ENCODE data around the gene LPCAT2.

Gene LPCAT2

DNA sequence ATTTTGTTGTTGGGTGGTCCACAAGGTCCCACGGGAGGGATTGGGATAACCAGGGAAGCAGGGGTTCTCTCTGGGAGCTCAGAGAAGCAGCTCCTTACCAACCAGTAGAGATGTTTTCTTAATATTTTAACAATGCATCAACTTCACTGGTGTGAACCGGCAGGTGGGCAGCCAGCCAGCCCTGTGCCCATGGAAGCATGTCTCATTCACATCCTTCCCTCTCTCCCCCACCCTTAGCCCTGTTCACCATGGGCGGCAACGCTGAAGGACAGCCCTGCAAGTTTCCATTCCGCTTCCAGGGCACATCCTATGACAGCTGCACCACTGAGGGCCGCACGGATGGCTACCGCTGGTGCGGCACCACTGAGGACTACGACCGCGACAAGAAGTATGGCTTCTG, 20.6 kb upstream of the LPCAT2 start:
- TF ChIP-seq TOX (CRISPR knock-in tag; IDR thresholded peaks at IDR 0.05; ENCODE audit: borderline replicate concordance) = no peak
- TF ChIP-seq BACH2 (CRISPR knock-in tag; IDR thresholded peaks at IDR 0.05; ENCODE audit: borderline replicate concordance) = no peak
- no peak for TF ChIP-seq ZFP30 (CRISPR knock-in tag; IDR thresholded peaks at IDR 0.05)
- no peak for TF ChIP-seq ZFP3 (CRISPR knock-in tag; IDR thresholded peaks at IDR 0.05)
- no peak for TF ChIP-seq ESRRG (CRISPR knock-in tag; IDR thresholded peaks at IDR 0.05)
- no peak for TF ChIP-seq RARB (CRISPR knock-in tag; IDR thresholded peaks at IDR 0.05)
- no peak for TF ChIP-seq SNAI2 (CRISPR knock-in tag; IDR thresholded peaks at IDR 0.05)
- TF ChIP-seq, protein P1, sequence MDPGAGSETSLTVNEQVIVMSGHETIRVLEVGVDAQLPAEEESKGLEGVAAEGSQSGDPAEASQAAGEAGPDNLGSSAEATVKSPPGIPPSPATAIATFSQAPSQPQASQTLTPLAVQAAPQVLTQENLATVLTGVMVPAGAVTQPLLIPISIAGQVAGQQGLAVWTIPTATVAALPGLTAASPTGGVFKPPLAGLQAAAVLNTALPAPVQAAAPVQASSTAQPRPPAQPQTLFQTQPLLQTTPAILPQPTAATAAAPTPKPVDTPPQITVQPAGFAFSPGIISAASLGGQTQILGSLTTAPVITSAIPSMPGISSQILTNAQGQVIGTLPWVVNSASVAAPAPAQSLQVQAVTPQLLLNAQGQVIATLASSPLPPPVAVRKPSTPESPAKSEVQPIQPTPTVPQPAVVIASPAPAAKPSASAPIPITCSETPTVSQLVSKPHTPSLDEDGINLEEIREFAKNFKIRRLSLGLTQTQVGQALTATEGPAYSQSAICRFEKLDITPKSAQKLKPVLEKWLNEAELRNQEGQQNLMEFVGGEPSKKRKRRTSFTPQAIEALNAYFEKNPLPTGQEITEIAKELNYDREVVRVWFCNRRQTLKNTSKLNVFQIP (CRISPR knock-in tag; IDR thresholded peaks at IDR 0.05; ENCODE audit: borderline replicate concordance, low read depth) = no peak
- TF ChIP-seq, protein P2, sequence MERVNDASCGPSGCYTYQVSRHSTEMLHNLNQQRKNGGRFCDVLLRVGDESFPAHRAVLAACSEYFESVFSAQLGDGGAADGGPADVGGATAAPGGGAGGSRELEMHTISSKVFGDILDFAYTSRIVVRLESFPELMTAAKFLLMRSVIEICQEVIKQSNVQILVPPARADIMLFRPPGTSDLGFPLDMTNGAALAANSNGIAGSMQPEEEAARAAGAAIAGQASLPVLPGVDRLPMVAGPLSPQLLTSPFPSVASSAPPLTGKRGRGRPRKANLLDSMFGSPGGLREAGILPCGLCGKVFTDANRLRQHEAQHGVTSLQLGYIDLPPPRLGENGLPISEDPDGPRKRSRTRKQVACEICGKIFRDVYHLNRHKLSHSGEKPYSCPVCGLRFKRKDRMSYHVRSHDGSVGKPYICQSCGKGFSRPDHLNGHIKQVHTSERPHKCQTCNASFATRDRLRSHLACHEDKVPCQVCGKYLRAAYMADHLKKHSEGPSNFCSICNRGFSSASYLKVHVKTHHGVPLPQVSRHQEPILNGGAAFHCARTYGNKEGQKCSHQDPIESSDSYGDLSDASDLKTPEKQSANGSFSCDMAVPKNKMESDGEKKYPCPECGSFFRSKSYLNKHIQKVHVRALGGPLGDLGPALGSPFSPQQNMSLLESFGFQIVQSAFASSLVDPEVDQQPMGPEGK (CRISPR knock-in tag; IDR thresholded peaks at IDR 0.05; ENCODE audit: borderline replicate concordance) = no peak
- TF ChIP-seq GLIS3 (CRISPR knock-in tag; IDR thresholded peaks at IDR 0.05) = no peak
- no peak for TF ChIP-seq TCF4 (CRISPR knock-in tag; IDR thresholded peaks at IDR 0.05; ENCODE audit: borderline replicate concordance)
- TF ChIP-seq PPARA (CRISPR knock-in tag; IDR thresholded peaks at IDR 0.05; ENCODE audit: borderline replicate concordance) = no peak
- TF ChIP-seq ZC3H10 (CRISPR knock-in tag; IDR thresholded peaks at IDR 0.05) = no peak
- no peak for TF ChIP-seq ZNF70 (CRISPR knock-in tag; IDR thresholded peaks at IDR 0.05)

GRCh38 chr16:55489119-55489955, 19.5 kb upstream of the LPCAT2 start:
- TF ChIP-seq GLIS3 (CRISPR knock-in tag; IDR thresholded peaks at IDR 0.05) (no peak), TSHZ2 (CRISPR knock-in tag; IDR thresholded peaks at IDR 0.05) (no peak), ZNF8 (CRISPR knock-in tag; IDR thresholded peaks at IDR 0.05) (no peak), CSRNP3 (CRISPR knock-in tag; IDR thresholded peaks at IDR 0.05) (no peak), ZFP3 (CRISPR knock-in tag; IDR thresholded peaks at IDR 0.05) (no peak), SNAI2 (CRISPR knock-in tag; IDR thresholded peaks at IDR 0.05) (no peak), TOX (CRISPR knock-in tag; IDR thresholded peaks at IDR 0.05; ENCODE audit: borderline replicate concordance) (no peak), OSR1 (CRISPR knock-in tag; IDR thresholded peaks at IDR 0.05) (no peak), ZC3H10 (CRISPR knock-in tag; IDR thresholded peaks at IDR 0.05) (no peak), ARNTL (CRISPR knock-in tag; IDR thresholded peaks at IDR 0.05; ENCODE audit: borderline replicate concordance, low read depth) (no peak), ZFP30 (CRISPR knock-in tag; IDR thresholded peaks at IDR 0.05) (no peak), BACH2 (CRISPR knock-in tag; IDR thresholded peaks at IDR 0.05; ENCODE audit: borderline replicate concordance) (no peak)
- TF ChIP-seq, protein P2 (CRISPR knock-in tag; IDR thresholded peaks at IDR 0.05; ENCODE audit: borderline replicate concordance) = no peak
- TF ChIP-seq, protein P1 (CRISPR knock-in tag; IDR thresholded peaks at IDR 0.05; ENCODE audit: borderline replicate concordance, low read depth) = no peak
- ATAC-seq = no peak

More for the DNA sequence above, 20.6 kb upstream of the LPCAT2 start:
- ATAC-seq = peak; percentile 16; the same call in 2 of the 3 replicates
